H9 (cell line): ENCODE measurements around the gene PRKACG. TPM values are rescaled to one million over a fixed set of nuclear protein-coding genes. Genes with fewer than 3 reads are reported as not detected.
A peak's percentile ranks its signal among the peaks of the same experiment; 100 is the strongest.

Source experiments
- DNase-seq: peaks from one replicate; pipeline ENCODE4 v3.0.0-alpha.2; 2017
- H2AFZ ChIP-seq: one replicate; pipeline ENCODE4 v1.6.1; 2013; ENCODE audit warnings: mild to moderate bottlenecking, low read length, control low read depth, moderate library complexity
- H2AK5ac ChIP-seq: 2 replicates; pipeline ENCODE4 v1.6.1; 2013; ENCODE audit warnings: low read length, control low read depth, mixed read lengths; ENCODE audit not compliant: insufficient read length
- H2BK120ac ChIP-seq: one replicate; pipeline ENCODE4 v1.6.1; 2013; ENCODE audit warnings: low read depth, mild to moderate bottlenecking, low read length, control low read depth, inconsistent platforms; ENCODE audit not compliant: poor library complexity, severe bottlenecking
- H2BK12ac ChIP-seq: 2 replicates; pipeline ENCODE4 v1.6.1; 2013; ENCODE audit warnings: low read length, control low read depth, mixed read lengths, low read depth; ENCODE audit not compliant: insufficient read length
- H2BK15ac ChIP-seq: 2 replicates; pipeline ENCODE4 v1.6.1; 2013; ENCODE audit warnings: low read depth, low read length, control low read depth
- H2BK20ac ChIP-seq: one replicate; pipeline ENCODE4 v1.6.1; 2013; ENCODE audit warnings: low read depth, mild to moderate bottlenecking, low read length, control low read depth, inconsistent platforms; ENCODE audit not compliant: poor library complexity, severe bottlenecking
- H2BK5ac ChIP-seq: 2 replicates; pipeline ENCODE4 v1.6.1; 2013; ENCODE audit warnings: low read length, control low read depth, mixed read lengths; ENCODE audit not compliant: insufficient read length
- H3K14ac ChIP-seq: 2 replicates; pipeline ENCODE4 v1.6.1; 2013; ENCODE audit warnings: low read length, control low read depth; ENCODE audit not compliant: insufficient read depth
- H3K18ac ChIP-seq: 2 replicates; pipeline ENCODE4 v1.6.1; 2013; ENCODE audit warnings: low read depth, mild to moderate bottlenecking, mixed read lengths, low read length, control low read depth; ENCODE audit not compliant: insufficient read length
- H3K23ac ChIP-seq: 2 replicates; pipeline ENCODE4 v1.6.1; 2013; ENCODE audit warnings: low read length, control low read depth, mixed read lengths, low read depth; ENCODE audit not compliant: insufficient read length
- H3K23me2 ChIP-seq: 2 replicates; pipeline ENCODE4 v1.6.1; 2013; ENCODE audit warnings: low read depth, mild to moderate bottlenecking, mixed read lengths, low read length, control low read depth; ENCODE audit not compliant: insufficient read length, poor library complexity, severe bottlenecking
- H3K27ac ChIP-seq: 2 replicates; pipeline ENCODE4 v1.5.1; 2013; ENCODE audit warnings: low read length, control low read depth, mixed read lengths, low read depth; ENCODE audit not compliant: insufficient read length
- H3K27me3 ChIP-seq: 2 replicates; pipeline ENCODE4 v1.6.1; 2013; ENCODE audit warnings: low read length, control low read depth, inconsistent platforms; ENCODE audit not compliant: insufficient read depth
- H3K4ac ChIP-seq: 2 replicates; pipeline ENCODE4 v1.6.1; 2013; ENCODE audit warnings: low read depth, mild to moderate bottlenecking, control low read depth, inconsistent platforms, low read length, moderate library complexity
- H3K4me1 ChIP-seq: 2 replicates; pipeline ENCODE4 v1.6.1; 2013; ENCODE audit warnings: low read length, control low read depth, inconsistent platforms; ENCODE audit not compliant: insufficient read depth
- H3K4me2 ChIP-seq: 2 replicates; pipeline ENCODE4 v1.6.1; 2013; ENCODE audit warnings: low read length, control low read depth, mixed read lengths; ENCODE audit not compliant: insufficient read length, insufficient read depth
- H3K56ac ChIP-seq: 2 replicates; pipeline ENCODE4 v1.6.1; 2013; ENCODE audit warnings: low read depth, mild to moderate bottlenecking, mixed read lengths, low read length, control low read depth; ENCODE audit not compliant: insufficient read length
- H3K79me1 ChIP-seq: 2 replicates; pipeline ENCODE4 v1.6.1; 2013; ENCODE audit warnings: low read depth, mild to moderate bottlenecking, moderate library complexity, low read length, control low read depth, inconsistent platforms; ENCODE audit not compliant: insufficient read depth, poor library complexity, severe bottlenecking
- H3K79me2 ChIP-seq: 2 replicates; pipeline ENCODE4 v1.6.1; 2013; ENCODE audit warnings: low read length, control low read depth, inconsistent platforms; ENCODE audit not compliant: insufficient read depth
- H3K9ac ChIP-seq: 2 replicates; pipeline ENCODE4 v1.6.1; 2013; ENCODE audit warnings: low read length, control low read depth, mixed read lengths; ENCODE audit not compliant: insufficient read length; ENCODE audit errors: extremely low read depth
- H3K9me3 ChIP-seq: one replicate; pipeline ENCODE4 v1.6.1; 2013; ENCODE audit warnings: low read depth, low read length, inconsistent platforms; ENCODE audit not compliant: control insufficient read depth
- H3T11ph ChIP-seq: one replicate; pipeline ENCODE4 v1.6.1; 2013; ENCODE audit warnings: mild to moderate bottlenecking, low read length, control low read depth, inconsistent platforms
- H4K20me1 ChIP-seq: one replicate; pipeline ENCODE4 v1.6.1; 2013; ENCODE audit not compliant: control insufficient read depth, insufficient read length, insufficient read depth
- H4K5ac ChIP-seq: 2 replicates; pipeline ENCODE4 v1.6.1; 2013; ENCODE audit warnings: low read depth, mild to moderate bottlenecking, mixed read lengths, low read length, control low read depth; ENCODE audit not compliant: insufficient read length
- H4K8ac ChIP-seq: replicated peaks from 2 replicates; pipeline ENCODE4 v1.6.1; 2013; ENCODE audit warnings: low read length, control low read depth, mixed read lengths, low read depth; ENCODE audit not compliant: insufficient read length
- H4K91ac ChIP-seq: 2 replicates; pipeline ENCODE4 v1.6.1; 2013; ENCODE audit warnings: low read depth, mild to moderate bottlenecking, moderate library complexity, mixed read lengths, low read length, control low read depth; ENCODE audit not compliant: insufficient read length
- H3K27ac Mint-ChIP-seq, 3 experiments: 2 replicates in 2 of 3; 3 replicates in 1 of 3; pipeline ENCODE4 v1.8.0; 2020 to 2021; ENCODE audit warnings: mixed read lengths in 3 of 3, mild to moderate bottlenecking in 1 of 3, moderate library complexity in 1 of 3
- H3K27me3 Mint-ChIP-seq: 2 replicates; pipeline ENCODE4 v1.8.0; 2021; ENCODE audit warnings: low read depth, mild to moderate bottlenecking, moderate library complexity, mixed read lengths
- H3K36me3 Mint-ChIP-seq, 3 experiments: 2 replicates in 2 of 3; 3 replicates in 1 of 3; pipeline ENCODE4 v1.8.0; 2020 to 2021; ENCODE audit warnings: low read depth in 3 of 3, mixed read lengths in 3 of 3; ENCODE audit not compliant: insufficient read depth in 1 of 3
- H3K4me1 Mint-ChIP-seq, 2 experiments: 2 replicates each; pipeline ENCODE4 v1.8.0; 2020; ENCODE audit warnings: mixed read lengths in 2 of 2
- H3K4me3 Mint-ChIP-seq, 2 experiments: 2 replicates in 1 of 2; 3 replicates in 1 of 2; pipeline ENCODE4 v1.8.0; 2020 to 2021; ENCODE audit warnings: mild to moderate bottlenecking in 2 of 2, mixed read lengths in 2 of 2, moderate library complexity in 1 of 2
- H3K9me3 Mint-ChIP-seq, 2 experiments: 2 replicates in 1 of 2; 3 replicates in 1 of 2; pipeline ENCODE4 v1.8.0; 2020; ENCODE audit warnings: mild to moderate bottlenecking in 2 of 2, mixed read lengths in 2 of 2, moderate library complexity in 1 of 2
- CTCF ChIP-seq: fragments of 200-600 bp; sonication (generic); conservative IDR thresholded peaks from 3 replicates; pipeline ENCODE4 v1.8.0; 2021; ENCODE audit warnings: antibody characterized with exemption, mild to moderate bottlenecking
- WGBS: extraction: QIAGEN DNeasy Blood & Tissue Kit; methylation state at CpG from one replicate; pipeline ENCODE4 v1.1.7; 2013; ENCODE audit warnings: missing lambda C conversion rate, low lambda C conversion rate, mixed read lengths; ENCODE audit not compliant: insufficient read length; ENCODE audit errors: extremely low coverage; 5-methylcytosine and 5-hydroxymethylcytosine counted together
- total RNA-seq: library from RNA; stranded (reverse); gene quantifications from 2 replicates; pipeline ENCODE4 v1.2.1, GENCODE V29; 2021

Gene PRKACG
- total RNA-seq, 1 experiment from 2014 or later, result not detected

GRCh38 chr9:69044240-69045219 is 30.6 kb upstream of the PRKACG start:
- no peak overlapping the region for H3K56ac ChIP-seq
- H4K20me1 ChIP-seq, result no peaks in the 10 kb centered on the region
- Mint-ChIP-seq H3K27me3 (no peaks in the 10 kb centered on the region), H3K4me1 (peaks cover 45 to 49% of the 10 kb centered on the region in 2 experiments), H3K36me3 (peaks cover 22 to 34% (median 30%) of the 10 kb centered on the region in 3 experiments; a peak in 6 of 7 replicates), H3K27ac (peak overlapping the region; percentile 63 to 94 (median 92); a peak in 6 of 7 replicates), H3K4me3 (peak overlapping the region in 1 of 2 experiments; percentile 31; a peak in 1 of 5 replicates), H3K9me3 (no peaks in the 10 kb centered on the region; a peak in 1 of 5 replicates)
- peak; percentile 62 for DNase-seq
- no peak overlapping the region for H2BK15ac ChIP-seq
- no peak overlapping the region for H2AFZ ChIP-seq
- no peak overlapping the region for H2AK5ac ChIP-seq
- no peaks in the 10 kb centered on the region for H3K27me3 ChIP-seq
- H2BK12ac ChIP-seq, result no peak overlapping the region
- H4K5ac ChIP-seq, result no peak overlapping the region
- H3K27ac ChIP-seq, result peak overlapping the region; percentile 33
- H2BK5ac ChIP-seq, result no peak overlapping the region
- H3K79me2 ChIP-seq, result peaks cover 11% of the 10 kb centered on the region
- H3K9ac ChIP-seq, result no peak overlapping the region
- H3K18ac ChIP-seq, result no peak overlapping the region
- H3K9me3 ChIP-seq, result no peaks in the 10 kb centered on the region
- no peak overlapping the region for H4K8ac ChIP-seq
- no peak overlapping the region for H3K23ac ChIP-seq
- H2BK120ac ChIP-seq, result no peak overlapping the region
- no peak overlapping the region for H3K4me2 ChIP-seq
- no peak overlapping the region for H3T11ph ChIP-seq
- no peak for TF ChIP-seq CTCF
- H2BK20ac ChIP-seq, result no peak overlapping the region
- no peaks in the 10 kb centered on the region for H3K23me2 ChIP-seq
- H3K14ac ChIP-seq, result peak overlapping the region; percentile 48; the same call in 1 of the 2 replicates
- H3K79me1 ChIP-seq, result no peaks in the 10 kb centered on the region
- no peak overlapping the region for H4K91ac ChIP-seq
- no CpG with 5 or more reads among the region's 9 CpGs for WGBS
- peaks cover 8% of the 10 kb centered on the region for H3K4me1 ChIP-seq
- no peak overlapping the region for H3K4ac ChIP-seq
